Neural progenitor cell (in vitro differentiated cells): Measurements from ENCODE around the gene C7.

Source experiments
- CTCF ChIP-seq: fragments of 200-600 bp; sonication (generic); IDR thresholded peaks from 2 replicates; pipeline ENCODE4 v1.5.1; 2017; ENCODE audit warnings: antibody characterized with exemption, mild to moderate bottlenecking
- EZH2phosphoT487 ChIP-seq: fragments of 200-600 bp; sonication (generic); IDR thresholded peaks from 2 replicates; pipeline ENCODE4 v1.6.1; 2017; ENCODE audit warnings: antibody characterized with exemption

DNA sequence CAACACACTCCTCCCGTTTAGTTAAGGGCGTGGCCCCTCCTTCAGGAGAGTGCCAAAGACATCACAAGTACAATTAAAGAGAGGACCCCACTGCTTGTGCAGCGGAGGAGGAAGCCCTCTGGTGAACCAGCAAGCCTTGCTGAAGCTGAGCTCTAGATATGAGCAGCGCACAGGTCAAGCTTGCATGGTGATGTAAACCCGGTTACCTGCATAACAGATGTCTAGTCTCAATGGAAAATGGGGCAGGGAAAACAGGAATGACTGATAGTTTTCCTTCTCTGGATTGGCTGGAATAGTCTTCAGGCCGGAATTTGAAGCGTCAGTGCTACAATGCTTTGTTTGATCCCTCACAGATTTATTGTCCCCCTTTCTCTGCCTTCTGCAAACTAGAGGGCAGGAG lies 95.6 kb downstream of the C7 start:
- TF ChIP-seq CTCF (no peak), EZH2phosphoT487 (no peak)
